ENCODE measurements around the gene LRP3. TPM values are rescaled to one million over a fixed set of nuclear protein-coding genes. Genes with fewer than 3 reads are reported as not detected.

LRP3 gene
- polyA plus RNA-seq, 1 of the 3 experiments (the other 2 are of a cell fraction) = 8.2 TPM

DNA sequence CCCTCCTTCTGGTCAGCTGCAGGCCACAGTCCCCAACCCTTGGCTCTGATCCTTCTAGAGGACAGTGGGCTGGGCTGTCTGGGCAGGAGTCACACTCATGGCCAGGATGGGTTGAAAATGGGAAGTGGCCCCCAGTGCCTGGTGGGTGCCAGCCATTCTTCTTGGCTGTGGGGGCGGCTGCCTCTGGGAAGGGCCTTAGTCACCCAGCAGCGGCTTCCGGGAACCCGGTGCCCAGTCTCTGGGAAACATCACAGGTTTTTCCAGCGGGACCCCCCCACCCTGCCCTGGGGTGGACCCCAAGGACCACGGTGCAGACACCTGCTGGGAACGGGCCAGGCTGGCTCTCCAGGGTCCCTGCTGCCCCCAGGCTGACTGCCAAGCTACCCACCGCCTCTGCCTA lies 58.8 kb downstream of the LRP3 start (continued):
- TF ChIP-seq, protein P1, sequence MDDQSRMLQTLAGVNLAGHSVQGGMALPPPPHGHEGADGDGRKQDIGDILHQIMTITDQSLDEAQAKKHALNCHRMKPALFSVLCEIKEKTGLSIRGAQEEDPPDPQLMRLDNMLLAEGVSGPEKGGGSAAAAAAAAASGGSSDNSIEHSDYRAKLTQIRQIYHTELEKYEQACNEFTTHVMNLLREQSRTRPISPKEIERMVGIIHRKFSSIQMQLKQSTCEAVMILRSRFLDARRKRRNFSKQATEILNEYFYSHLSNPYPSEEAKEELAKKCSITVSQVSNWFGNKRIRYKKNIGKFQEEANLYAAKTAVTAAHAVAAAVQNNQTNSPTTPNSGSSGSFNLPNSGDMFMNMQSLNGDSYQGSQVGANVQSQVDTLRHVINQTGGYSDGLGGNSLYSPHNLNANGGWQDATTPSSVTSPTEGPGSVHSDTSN (IDR thresholded peaks at IDR 0.05) = no peak
- TF ChIP-seq, protein P2, sequence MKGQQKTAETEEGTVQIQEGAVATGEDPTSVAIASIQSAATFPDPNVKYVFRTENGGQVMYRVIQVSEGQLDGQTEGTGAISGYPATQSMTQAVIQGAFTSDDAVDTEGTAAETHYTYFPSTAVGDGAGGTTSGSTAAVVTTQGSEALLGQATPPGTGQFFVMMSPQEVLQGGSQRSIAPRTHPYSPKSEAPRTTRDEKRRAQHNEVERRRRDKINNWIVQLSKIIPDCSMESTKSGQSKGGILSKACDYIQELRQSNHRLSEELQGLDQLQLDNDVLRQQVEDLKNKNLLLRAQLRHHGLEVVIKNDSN (IDR thresholded peaks at IDR 0.05; ENCODE audit: borderline replicate concordance, low read depth) = no peak
- TF ChIP-seq FOSL2 (IDR thresholded peaks at IDR 0.05; ENCODE audit: borderline replicate concordance, low read depth) = no peak
- TF ChIP-seq SIN3A (IDR thresholded peaks at IDR 0.05; ENCODE audit: borderline replicate concordance, low read depth, low read length) = no peak
- TF ChIP-seq, protein P3, sequence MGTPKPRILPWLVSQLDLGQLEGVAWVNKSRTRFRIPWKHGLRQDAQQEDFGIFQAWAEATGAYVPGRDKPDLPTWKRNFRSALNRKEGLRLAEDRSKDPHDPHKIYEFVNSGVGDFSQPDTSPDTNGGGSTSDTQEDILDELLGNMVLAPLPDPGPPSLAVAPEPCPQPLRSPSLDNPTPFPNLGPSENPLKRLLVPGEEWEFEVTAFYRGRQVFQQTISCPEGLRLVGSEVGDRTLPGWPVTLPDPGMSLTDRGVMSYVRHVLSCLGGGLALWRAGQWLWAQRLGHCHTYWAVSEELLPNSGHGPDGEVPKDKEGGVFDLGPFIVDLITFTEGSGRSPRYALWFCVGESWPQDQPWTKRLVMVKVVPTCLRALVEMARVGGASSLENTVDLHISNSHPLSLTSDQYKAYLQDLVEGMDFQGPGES (IDR thresholded peaks at IDR 0.05; ENCODE audit: low read depth, low read length) = no peak
- TF ChIP-seq FOXM1 (IDR thresholded peaks at IDR 0.05; ENCODE audit: low read depth) = no peak
- no peak for TF ChIP-seq MXI1 (IDR thresholded peaks at IDR 0.05; ENCODE audit: low read depth, low read length)
- no peak for TF ChIP-seq RCOR1 (IDR thresholded peaks at IDR 0.05; ENCODE audit: low read length)
- no peak for TF ChIP-seq RAD21 (IDR thresholded peaks at IDR 0.05; ENCODE audit: low read length)
- TF ChIP-seq YY1 (IDR thresholded peaks at IDR 0.05; ENCODE audit: low read depth) = no peak

DNA sequence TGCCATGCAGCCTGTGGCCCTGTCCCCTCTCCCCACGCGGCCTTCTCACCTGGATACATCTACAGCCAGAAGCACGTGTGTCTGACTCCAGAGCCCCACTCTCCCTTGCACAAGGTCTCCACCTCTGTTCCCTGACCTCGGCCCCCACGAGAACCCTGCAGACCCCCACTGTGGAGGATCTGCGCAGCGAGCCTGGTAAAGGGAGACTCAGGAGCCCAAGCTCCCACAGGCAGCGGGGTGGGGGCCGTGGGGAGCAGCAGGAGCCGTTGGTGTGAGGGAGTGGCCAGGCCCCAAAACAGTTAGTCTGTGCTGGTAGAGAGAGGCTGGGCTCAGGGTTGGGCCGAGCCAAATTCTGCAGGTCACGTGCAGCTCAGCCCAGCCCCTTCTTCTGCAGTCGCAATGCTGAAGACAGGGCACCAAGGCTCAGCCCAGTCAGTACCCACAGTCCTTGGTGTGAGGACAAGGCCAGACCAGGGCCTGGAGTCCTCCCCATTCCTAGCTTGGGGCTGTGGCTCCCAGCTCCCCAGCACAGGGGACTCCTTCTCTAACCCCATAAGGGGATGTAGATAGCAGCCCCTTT lies 60.2 kb downstream of the LRP3 start:
- TF ChIP-seq TAF1 (IDR thresholded peaks at IDR 0.05; ENCODE audit: borderline replicate concordance, low read depth, low read length) (no peak), SMC3 (IDR thresholded peaks at IDR 0.05; ENCODE audit: low read depth, low read length) (no peak), GABPA (IDR thresholded peaks at IDR 0.05; ENCODE audit: low read depth) (no peak), RCOR1 (IDR thresholded peaks at IDR 0.05; ENCODE audit: low read length) (no peak), ELF1 (IDR thresholded peaks at IDR 0.05) (no peak), JUND (IDR thresholded peaks at IDR 0.05) (no peak), MXI1 (IDR thresholded peaks at IDR 0.05; ENCODE audit: low read depth, low read length) (no peak), RAD21 (IDR thresholded peaks at IDR 0.05; ENCODE audit: low read length) (no peak)
- TF ChIP-seq, protein P4, sequence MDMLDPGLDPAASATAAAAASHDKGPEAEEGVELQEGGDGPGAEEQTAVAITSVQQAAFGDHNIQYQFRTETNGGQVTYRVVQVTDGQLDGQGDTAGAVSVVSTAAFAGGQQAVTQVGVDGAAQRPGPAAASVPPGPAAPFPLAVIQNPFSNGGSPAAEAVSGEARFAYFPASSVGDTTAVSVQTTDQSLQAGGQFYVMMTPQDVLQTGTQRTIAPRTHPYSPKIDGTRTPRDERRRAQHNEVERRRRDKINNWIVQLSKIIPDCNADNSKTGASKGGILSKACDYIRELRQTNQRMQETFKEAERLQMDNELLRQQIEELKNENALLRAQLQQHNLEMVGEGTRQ (IDR thresholded peaks at IDR 0.05; ENCODE audit: borderline replicate concordance, low read depth, low read length) = no peak
- TF ChIP-seq, protein P5, sequence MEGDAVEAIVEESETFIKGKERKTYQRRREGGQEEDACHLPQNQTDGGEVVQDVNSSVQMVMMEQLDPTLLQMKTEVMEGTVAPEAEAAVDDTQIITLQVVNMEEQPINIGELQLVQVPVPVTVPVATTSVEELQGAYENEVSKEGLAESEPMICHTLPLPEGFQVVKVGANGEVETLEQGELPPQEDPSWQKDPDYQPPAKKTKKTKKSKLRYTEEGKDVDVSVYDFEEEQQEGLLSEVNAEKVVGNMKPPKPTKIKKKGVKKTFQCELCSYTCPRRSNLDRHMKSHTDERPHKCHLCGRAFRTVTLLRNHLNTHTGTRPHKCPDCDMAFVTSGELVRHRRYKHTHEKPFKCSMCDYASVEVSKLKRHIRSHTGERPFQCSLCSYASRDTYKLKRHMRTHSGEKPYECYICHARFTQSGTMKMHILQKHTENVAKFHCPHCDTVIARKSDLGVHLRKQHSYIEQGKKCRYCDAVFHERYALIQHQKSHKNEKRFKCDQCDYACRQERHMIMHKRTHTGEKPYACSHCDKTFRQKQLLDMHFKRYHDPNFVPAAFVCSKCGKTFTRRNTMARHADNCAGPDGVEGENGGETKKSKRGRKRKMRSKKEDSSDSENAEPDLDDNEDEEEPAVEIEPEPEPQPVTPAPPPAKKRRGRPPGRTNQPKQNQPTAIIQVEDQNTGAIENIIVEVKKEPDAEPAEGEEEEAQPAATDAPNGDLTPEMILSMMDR (IDR thresholded peaks at IDR 0.05) = no peak
- TF ChIP-seq, protein P6, sequence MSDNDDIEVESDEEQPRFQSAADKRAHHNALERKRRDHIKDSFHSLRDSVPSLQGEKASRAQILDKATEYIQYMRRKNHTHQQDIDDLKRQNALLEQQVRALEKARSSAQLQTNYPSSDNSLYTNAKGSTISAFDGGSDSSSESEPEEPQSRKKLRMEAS (IDR thresholded peaks at IDR 0.05; ENCODE audit: low read depth) = no peak
- CTCF ChIA-PET = interaction anchor here (1.1 to 1.9 kb wide), 2 partner anchors 128 to 153 kb away, joined by 3 to 4 read pairs; no protein-coding TSS in a partner anchor
- H3K27me3 ChIP-seq (ENCODE audit: insufficient read depth) = no peaks in the 10 kb centered on the region
- no peaks in the 10 kb centered on the region for H3K79me2 ChIP-seq (ENCODE audit: insufficient read depth)
- no peaks in the 10 kb centered on the region for H3K36me3 ChIP-seq (replicated peaks in 1 of 2; ENCODE audit: control insufficient read depth in 1 of 2, insufficient read depth in 2 of 2, low read length in 1 of 2)
- no peak overlapping the region for H3K4me3 ChIP-seq (ENCODE audit: low read depth in 2 of 2, low read length in 1 of 2)
- POLR2A ChIA-PET = no interaction called here
- no peaks in the 10 kb centered on the region for H3K9me2 ChIP-seq
- no peaks in the 10 kb centered on the region for H4K20me1 ChIP-seq (ENCODE audit: insufficient read depth)
- H3F3A ChIP-seq (replicated peaks; ENCODE audit: insufficient read depth) = peaks cover 3% of the 10 kb centered on the region
- no peaks in the 10 kb centered on the region; a peak in 1 of 4 replicates for H3K4me1 ChIP-seq (ENCODE audit: control insufficient read depth in 1 of 2, insufficient read depth in 2 of 2, low read depth in 1 of 2, low read length in 1 of 2)
- no peak overlapping the region for H3K27ac ChIP-seq (ENCODE audit: low read depth in 2 of 2, low read length in 1 of 2)
- no peaks in the 10 kb centered on the region for H3K9me3 ChIP-seq
- DNase-seq = no peak
- H2AFZ ChIP-seq (ENCODE audit: low read depth) = no peak overlapping the region
- WGBS (ENCODE audit: low lambda C conversion rate) = 60% methylated on average over 7 of the region's 13 CpGs
- no peak overlapping the region for H3K4me2 ChIP-seq
- no peak overlapping the region for H3K9ac ChIP-seq

Data from SK-N-SH (cell line).